ENCODE data around the gene ZFHX3.

DNA sequence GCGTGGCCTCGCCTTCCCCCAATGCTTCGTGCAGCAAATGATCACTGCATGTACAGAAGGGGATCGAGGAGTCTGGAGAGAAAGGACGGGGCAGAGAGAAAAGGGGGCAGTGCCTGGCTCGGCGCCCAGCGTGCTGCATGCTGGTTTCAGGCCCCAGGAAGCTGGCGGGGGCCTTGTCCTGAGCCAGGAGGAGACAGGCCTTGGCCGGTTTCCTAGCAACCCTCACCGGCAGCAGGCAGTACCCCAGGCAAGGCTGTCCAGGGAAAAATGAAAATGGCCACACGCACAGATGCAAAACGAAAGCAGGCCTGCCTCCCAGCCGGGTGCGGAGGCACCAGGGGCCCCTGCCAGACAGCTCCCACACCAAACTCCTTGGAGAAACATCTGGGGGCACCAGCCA, 126.3 kb downstream of the ZFHX3 start:
- TF ChIP-seq, protein P1, sequence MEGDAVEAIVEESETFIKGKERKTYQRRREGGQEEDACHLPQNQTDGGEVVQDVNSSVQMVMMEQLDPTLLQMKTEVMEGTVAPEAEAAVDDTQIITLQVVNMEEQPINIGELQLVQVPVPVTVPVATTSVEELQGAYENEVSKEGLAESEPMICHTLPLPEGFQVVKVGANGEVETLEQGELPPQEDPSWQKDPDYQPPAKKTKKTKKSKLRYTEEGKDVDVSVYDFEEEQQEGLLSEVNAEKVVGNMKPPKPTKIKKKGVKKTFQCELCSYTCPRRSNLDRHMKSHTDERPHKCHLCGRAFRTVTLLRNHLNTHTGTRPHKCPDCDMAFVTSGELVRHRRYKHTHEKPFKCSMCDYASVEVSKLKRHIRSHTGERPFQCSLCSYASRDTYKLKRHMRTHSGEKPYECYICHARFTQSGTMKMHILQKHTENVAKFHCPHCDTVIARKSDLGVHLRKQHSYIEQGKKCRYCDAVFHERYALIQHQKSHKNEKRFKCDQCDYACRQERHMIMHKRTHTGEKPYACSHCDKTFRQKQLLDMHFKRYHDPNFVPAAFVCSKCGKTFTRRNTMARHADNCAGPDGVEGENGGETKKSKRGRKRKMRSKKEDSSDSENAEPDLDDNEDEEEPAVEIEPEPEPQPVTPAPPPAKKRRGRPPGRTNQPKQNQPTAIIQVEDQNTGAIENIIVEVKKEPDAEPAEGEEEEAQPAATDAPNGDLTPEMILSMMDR (IDR thresholded peaks at IDR 0.05; ENCODE audit: low read depth, low read length), result no peak
- TF ChIP-seq EZH2phosphoT487 (IDR thresholded peaks at IDR 0.05; ENCODE audit: low read depth), result no peak
